H1 (cell line): Measurements from ENCODE around the gene PCDH9. TPM values are rescaled to one million over a fixed set of nuclear protein-coding genes. Genes with fewer than 3 reads are reported as not detected.

ENCODE experiments used
- CTCF ChIA-PET: fragments of 300-600 bp; sonication (Branson Sonifier 250); formaldehyde crosslinking; loops from one replicate; lab custom pipeline; 2021; ENCODE audit not compliant: partially characterized antibody; lab: Charles Lee
- POLR2A ChIA-PET: fragments of 300-600 bp; sonication (Branson Sonifier 250); formaldehyde crosslinking; loops from one replicate; lab custom pipeline; 2021; ENCODE audit warnings: inconsistent platforms; ENCODE audit not compliant: partially characterized antibody; lab: Charles Lee
- DNase-seq, 2 experiments: peaks; one replicate each; pipeline versions ENCODE4 v3.0.0 to v3.0.0-alpha.2; 2010 to 2022; ENCODE audit warnings: low spot score in 2 of 2, low read depth in 1 of 2, mixed read lengths in 1 of 2
- FAIRE-seq: peaks from 2 replicates; lab custom pipeline; 2011; peaks lifted over from hg19 to GRCh38; lab: Jason Lieb, UNC
- H2AFZ ChIP-seq: 2 replicates; pipeline ENCODE4 v1.8.1; 2012; ENCODE audit warnings: low read length, inconsistent platforms
- H2AK5ac ChIP-seq: 2 replicates; pipeline ENCODE4 v1.6.1; 2013; ENCODE audit warnings: low read depth, low read length
- H2BK120ac ChIP-seq: replicated peaks from 2 replicates; pipeline ENCODE3; 2013; ENCODE audit warnings: low read depth, low read length, inconsistent platforms
- H2BK12ac ChIP-seq: 2 replicates; pipeline ENCODE4 v1.6.1; 2013; ENCODE audit warnings: low read depth, low read length
- H2BK15ac ChIP-seq: 2 replicates; pipeline ENCODE4 v1.6.1; 2013; ENCODE audit warnings: low read length
- H2BK20ac ChIP-seq: 2 replicates; pipeline ENCODE4 v1.6.1; 2013; ENCODE audit warnings: low read length
- H2BK5ac ChIP-seq: 2 replicates; pipeline ENCODE4 v1.6.1; 2013; ENCODE audit warnings: low read depth, low read length
- H3K14ac ChIP-seq: 2 replicates; pipeline ENCODE4 v1.6.1; 2013; ENCODE audit warnings: inconsistent platforms; ENCODE audit not compliant: insufficient read length
- H3K18ac ChIP-seq: 2 replicates; pipeline ENCODE4 v1.6.1; 2013; ENCODE audit warnings: low read length; ENCODE audit errors: extremely low read depth
- H3K23ac ChIP-seq: 2 replicates; pipeline ENCODE4 v1.6.1; 2013; ENCODE audit warnings: inconsistent platforms; ENCODE audit not compliant: insufficient read length
- H3K23me2 ChIP-seq: 2 replicates; pipeline ENCODE4 v1.6.1; 2013; ENCODE audit warnings: low read depth, low read length
- H3K27ac ChIP-seq: 2 replicates; pipeline ENCODE4 v1.6.1; 2011; ENCODE audit warnings: low read depth, low read length, inconsistent platforms
- H3K27me3 ChIP-seq, 4 experiments: replicated peaks in 1 of 4; 1 replicate in 1 of 4; 2 replicates in 3 of 4; pipeline versions ENCODE4 v1.6.1 to v1.8.1; 2011 to 2013; ENCODE audit warnings: low read length in 3 of 4, mild to moderate bottlenecking in 3 of 4, inconsistent platforms in 2 of 4, mixed read lengths in 2 of 4, moderate library complexity in 1 of 4; ENCODE audit not compliant: control insufficient read depth in 3 of 4, insufficient read depth in 3 of 4; ENCODE audit errors: extremely low read depth in 1 of 4
- H3K36me3 ChIP-seq, 4 experiments: 2 replicates each; pipeline versions ENCODE4 v1.6.1 to v1.8.1; 2011 to 2013; ENCODE audit warnings: mild to moderate bottlenecking in 4 of 4, low read length in 3 of 4, moderate library complexity in 2 of 4, control low read depth in 1 of 4, inconsistent platforms in 1 of 4; ENCODE audit not compliant: insufficient read depth in 4 of 4, control insufficient read depth in 2 of 4
- H3K4ac ChIP-seq: replicated peaks from 2 replicates; pipeline ENCODE3; 2013; ENCODE audit warnings: low read length, low read depth, mixed read lengths, inconsistent platforms; ENCODE audit not compliant: insufficient read length
- H3K4me1 ChIP-seq, 4 experiments: replicated peaks in 1 of 4; 1 replicate in 1 of 4; 2 replicates in 3 of 4; pipeline versions ENCODE4 v1.6.1 to v1.8.1; 2011 to 2013; ENCODE audit warnings: low read length in 3 of 4, inconsistent platforms in 2 of 4, mixed read lengths in 1 of 4; ENCODE audit not compliant: insufficient read depth in 4 of 4, control insufficient read depth in 3 of 4
- H3K4me2 ChIP-seq, 2 experiments: 2 replicates each; pipeline versions ENCODE4 v1.6.1 to v1.8.1; 2011 to 2013; ENCODE audit warnings: low read depth in 2 of 2, low read length in 2 of 2, control low read depth in 1 of 2, inconsistent platforms in 1 of 2, mild to moderate bottlenecking in 1 of 2; ENCODE audit not compliant: insufficient read depth in 1 of 2
- H3K4me3 ChIP-seq, 4 experiments: fragments of 200-600, 300-600 bp in 1 of 4; sonication (generic), shearing (Covaris generic), sonication (Bioruptor Twin) in 1 of 4; 2 replicates each; pipeline versions ENCODE4 v1.5.1 to v1.8.1; 2011 to 2016; ENCODE audit warnings: low read length in 4 of 4, low read depth in 3 of 4, control low read depth in 2 of 4, inconsistent platforms in 2 of 4, mild to moderate bottlenecking in 2 of 4, mixed read lengths in 1 of 4, moderate library complexity in 1 of 4; ENCODE audit not compliant: insufficient read depth in 2 of 4; ENCODE audit errors: extremely low read depth in 1 of 4
- H3K56ac ChIP-seq: replicated peaks from 2 replicates; pipeline ENCODE3; 2013; ENCODE audit warnings: low read depth, mild to moderate bottlenecking, mixed read lengths, low read length, inconsistent platforms; ENCODE audit not compliant: insufficient read length
- H3K79me1 ChIP-seq: 2 replicates; pipeline ENCODE4 v1.6.1; 2013; ENCODE audit warnings: low read depth, low read length, control low read depth
- H3K79me2 ChIP-seq, 2 experiments: 2 replicates each; pipeline versions ENCODE4 v1.6.1 to v1.8.1; 2012 to 2013; ENCODE audit warnings: low read length in 2 of 2, mild to moderate bottlenecking in 2 of 2, inconsistent platforms in 1 of 2; ENCODE audit not compliant: insufficient read depth in 2 of 2, control insufficient read depth in 1 of 2
- H3K9ac ChIP-seq, 4 experiments: replicated peaks in 1 of 4; 1 replicate in 1 of 4; 2 replicates in 3 of 4; pipeline versions ENCODE4 v1.6.1 to v1.8.1; 2011 to 2013; ENCODE audit warnings: low read depth in 3 of 4, low read length in 3 of 4, control low read depth in 2 of 4, mild to moderate bottlenecking in 2 of 4, moderate library complexity in 2 of 4, inconsistent platforms in 1 of 4; ENCODE audit errors: extremely low read depth in 1 of 4
- H3K9me3 ChIP-seq, 2 experiments: 2 replicates each; pipeline versions ENCODE4 v1.6.1 to v1.8.1; 2012 to 2013; ENCODE audit warnings: mild to moderate bottlenecking in 2 of 2, moderate library complexity in 2 of 2, control low read depth in 1 of 2, inconsistent platforms in 1 of 2, low read depth in 1 of 2, low read length in 1 of 2, mixed read lengths in 1 of 2; ENCODE audit not compliant: insufficient read depth in 2 of 2
- H4K20me1 ChIP-seq, 2 experiments: replicated peaks in 1 of 2; 2 replicates each; pipeline versions ENCODE3 to v1.8.1; 2011 to 2013; ENCODE audit warnings: inconsistent platforms in 2 of 2, low read length in 2 of 2, mild to moderate bottlenecking in 1 of 2; ENCODE audit not compliant: insufficient read depth in 2 of 2, control insufficient read depth in 1 of 2
- H4K5ac ChIP-seq: 2 replicates; pipeline ENCODE4 v1.6.1; 2013; ENCODE audit warnings: low read length, low read depth, mixed read lengths, inconsistent platforms; ENCODE audit not compliant: insufficient read length
- H4K8ac ChIP-seq: 2 replicates; pipeline ENCODE4 v1.8.0; 2013; ENCODE audit warnings: mild to moderate bottlenecking, moderate library complexity, low read length, inconsistent platforms; ENCODE audit not compliant: insufficient read depth; ENCODE audit errors: extremely low read depth
- H4K91ac ChIP-seq: replicated peaks from 2 replicates; pipeline ENCODE3; 2013; ENCODE audit warnings: low read length, mixed read lengths, inconsistent platforms; ENCODE audit not compliant: insufficient read length
- CTBP2 ChIP-seq: IDR thresholded peaks from 2 replicates; pipeline ENCODE4 v1.7.0; 2011; ENCODE audit warnings: borderline replicate concordance, mild to moderate bottlenecking, moderate library complexity, mixed read lengths, low read length; ENCODE audit not compliant: insufficient read depth, insufficient read length
- EZH2 ChIP-seq: fragments of 200-600 bp; sonication (generic); IDR thresholded peaks from 2 replicates; pipeline ENCODE4 v1.7.1; 2012; ENCODE audit warnings: low read depth, mild to moderate bottlenecking, moderate library complexity, low read length, inconsistent platforms; ENCODE audit not compliant: severe bottlenecking
- GABPA ChIP-seq: IDR thresholded peaks from 2 replicates; pipeline ENCODE4 v1.6.1; 2011; ENCODE audit warnings: mild to moderate bottlenecking, low read length, moderate library complexity, borderline replicate concordance; ENCODE audit not compliant: insufficient read depth
- GTF2F1 ChIP-seq: IDR thresholded peaks from 2 replicates; pipeline ENCODE4 v1.6.1; 2012; ENCODE audit warnings: low read depth, low read length, improper control_type of control experiment, borderline replicate concordance
- HDAC6 ChIP-seq: IDR thresholded peaks from one replicate; pipeline ENCODE4 v1.7.1; 2012; ENCODE audit warnings: low read depth, mild to moderate bottlenecking, inconsistent platforms, low read length, moderate library complexity
- RXRA ChIP-seq: IDR thresholded peaks from 2 replicates; pipeline ENCODE4 v1.6.1; 2011; ENCODE audit warnings: low read depth, mild to moderate bottlenecking, low read length, moderate library complexity; ENCODE audit not compliant: insufficient read depth
- SIRT6 ChIP-seq: IDR thresholded peaks from one replicate; pipeline ENCODE4 v1.7.1; 2012; ENCODE audit warnings: low read length, inconsistent platforms
- TAF1 ChIP-seq: IDR thresholded peaks from 2 replicates; pipeline ENCODE4 v1.6.1; 2011; ENCODE audit warnings: mild to moderate bottlenecking, low read depth, low read length
- TAF7 ChIP-seq: optimal IDR thresholded peaks from 2 replicates; pipeline ENCODE3; 2011; ENCODE audit warnings: low read depth, mild to moderate bottlenecking, inconsistent platforms, low read length, moderate library complexity, borderline replicate concordance
- TCF12 ChIP-seq: IDR thresholded peaks from 2 replicates; pipeline ENCODE4 v1.6.1; 2011; ENCODE audit warnings: low read depth, mild to moderate bottlenecking, low read length
- USF2 ChIP-seq: IDR thresholded peaks from 2 replicates; pipeline ENCODE4 v1.6.1; 2011; ENCODE audit warnings: low read length, improper control_type of control experiment
- YY1 ChIP-seq: IDR thresholded peaks from 2 replicates; pipeline ENCODE4 v1.6.1; 2011; ENCODE audit warnings: low read depth, mild to moderate bottlenecking, low read length
- WGBS, 2 experiments: shearing (Covaris generic) in 1 of 2; methylation state at CpG; one replicate each; pipeline versions ENCODE4 v1.1.6 to v1.1.7; 2013 to 2015; ENCODE audit warnings: low lambda C conversion rate in 2 of 2, mixed read lengths in 2 of 2, inconsistent platforms in 1 of 2, low coverage in 1 of 2, missing lambda C conversion rate in 1 of 2; ENCODE audit not compliant: insufficient replicate concordance in 2 of 2, insufficient coverage in 1 of 2, insufficient read length in 1 of 2; ENCODE audit errors: extremely low coverage in 1 of 2, missing lambda C conversion rate in 1 of 2; 5-methylcytosine and 5-hydroxymethylcytosine counted together
- polyA plus RNA-seq, 7 experiments: library from polyadenylated mRNA; depleted of rRNA in 3 of 7; stranded (reverse) in 5 of 7; unstranded in 2 of 7; fragments of >200 nt in 5 of 7; fragments of 200-250 nt in 2 of 7; gene quantifications; 1 replicate in 5 of 7; 2 replicates in 1 of 7; 4 replicates in 1 of 7; pipeline versions ENCODE4 v1.2.1 to v1.2.3, GENCODE V29; 2011 to 2013; ENCODE audit warnings: missing spikeins in 2 of 7, mixed read lengths in 2 of 7
- total RNA-seq: library from RNA; stranded (reverse); fragmentation: NEBNext Ultra II Directional; extraction: Animal tissue kit (Norgen Biotek cat#: 25700); gene quantifications from 2 replicates; pipeline ENCODE4 v1.2.1, GENCODE V29; 2021

Gene PCDH9
- total and polyA plus RNA-seq, 2 of the 8 experiments (the other 6 are each of a cell fraction or from before 2014, with no cell fraction given) = 0.12 to 0.60 TPM

GRCh38 chr13:66567899-66568612, 662.1 kb downstream of the PCDH9 start:
- POLR2A ChIA-PET = no interaction called here
- no peak for TF ChIP-seq YY1
- no peak for TF ChIP-seq SIRT6
- TF ChIP-seq CTBP2 = no peak
- no peak for TF ChIP-seq TCF12
- TF ChIP-seq TAF7 = no peak
- TF ChIP-seq RXRA = no peak
- no peak for TF ChIP-seq USF2
- TF ChIP-seq EZH2 = no peak
- no peak for TF ChIP-seq TAF1
- TF ChIP-seq GABPA = no peak
- no peak for TF ChIP-seq HDAC6
- TF ChIP-seq GTF2F1 = no peak

More at GRCh38 chr13:66567899-66568612, 662.1 kb downstream of the PCDH9 start:
- Histone ChIP-seq H3K4me1 (no peaks in the 10 kb centered on the region; a peak in 3 of 7 replicates), H3K27ac (no peak overlapping the region), H3K4ac (no peak overlapping the region), H4K20me1 (no peaks in the 10 kb centered on the region), H2BK15ac (no peak overlapping the region), H2BK120ac (no peak overlapping the region), H2BK20ac (no peak overlapping the region), H3K18ac (no peak overlapping the region), H3K36me3 (no peaks in the 10 kb centered on the region), H2BK5ac (no peak overlapping the region), H3K56ac (no peak overlapping the region), H4K91ac (no peak overlapping the region), H2AK5ac (no peak overlapping the region), H3K23ac (no peak overlapping the region), H3K9me3 (no peaks in the 10 kb centered on the region), H3K79me1 (no peaks in the 10 kb centered on the region), H4K5ac (no peak overlapping the region), H2BK12ac (no peak overlapping the region), H3K27me3 (no peaks in the 10 kb centered on the region), H3K4me2 (no peak overlapping the region), H3K9ac (no peak overlapping the region), H3K4me3 (no peak overlapping the region), H4K8ac (no peak overlapping the region), H3K79me2 (no peaks in the 10 kb centered on the region), H3K23me2 (no peaks in the 10 kb centered on the region), H3K14ac (no peak overlapping the region), H2AFZ (no peak overlapping the region)
- CTCF ChIA-PET = interaction anchor here (1.1 kb wide), 1 partner anchor 10 kb away, joined by 3 read pairs; no protein-coding TSS in a partner anchor
- WGBS, 2 experiments = 84% methylated on average over 5 of the region's 5 CpGs; no CpG with 5 or more reads in 1 of the 2 experiments
- DNase-seq (no peak), FAIRE-seq (no peak)
